Keratinocyte (primary cell): ENCODE measurements around the gene OR1S1. TPM values are rescaled to one million over a fixed set of nuclear protein-coding genes. Genes with fewer than 3 reads are reported as not detected.

Source experiments
- DNase-seq: peaks from one replicate; pipeline ENCODE4 v3.0.0-alpha.2; 2011; ENCODE audit warnings: low read depth, missing footprints, low spot score
- FAIRE-seq: peaks from 2 replicates; lab custom pipeline; 2011; peaks lifted over from hg19 to GRCh38; lab: Jason Lieb, UNC
- H2AFZ ChIP-seq: 2 replicates; pipeline ENCODE4 v1.6.0; 2012; ENCODE audit warnings: low read length, control low read depth, inconsistent platforms; ENCODE audit not compliant: control insufficient read depth
- H3K27ac ChIP-seq: 2 replicates; pipeline ENCODE4 v1.5.1; 2011; ENCODE audit warnings: low read length; ENCODE audit not compliant: control insufficient read depth, insufficient read depth
- H3K27me3 ChIP-seq: 3 replicates; pipeline ENCODE4 v1.6.0; 2011; ENCODE audit warnings: low read length; ENCODE audit not compliant: control insufficient read depth, insufficient read depth; ENCODE audit errors: extremely low read depth
- H3K36me3 ChIP-seq, 2 experiments: 2 replicates in 1 of 2; 3 replicates in 1 of 2; pipeline ENCODE4 v1.5.1; 2011; ENCODE audit warnings: low read length in 2 of 2, mild to moderate bottlenecking in 1 of 2; ENCODE audit not compliant: control insufficient read depth in 2 of 2, insufficient read depth in 2 of 2; ENCODE audit errors: extremely low read depth in 1 of 2
- H3K4me1 ChIP-seq: 3 replicates; pipeline ENCODE4 v1.5.1; 2011; ENCODE audit warnings: low read length; ENCODE audit not compliant: control insufficient read depth, insufficient read depth; ENCODE audit errors: extremely low read depth
- H3K4me2 ChIP-seq: 3 replicates; pipeline ENCODE4 v1.6.0; 2011; ENCODE audit warnings: low read depth, low read length; ENCODE audit not compliant: control insufficient read depth, insufficient read depth; ENCODE audit errors: extremely low read depth
- H3K4me3 ChIP-seq, 3 experiments: fragments of 200-600 bp in 1 of 3; sonication (generic) in 1 of 3; 2 replicates in 2 of 3; 3 replicates in 1 of 3; pipeline ENCODE4 v1.5.1; 2011 to 2016; ENCODE audit warnings: low read length in 3 of 3, mild to moderate bottlenecking in 3 of 3, control low read depth in 2 of 3, inconsistent platforms in 1 of 3, low read depth in 1 of 3, mixed read lengths in 1 of 3, mixed run types in 1 of 3, moderate library complexity in 1 of 3; ENCODE audit not compliant: control insufficient read depth in 2 of 3, insufficient read depth in 2 of 3; ENCODE audit errors: extremely low read depth in 1 of 3
- H3K79me2 ChIP-seq: 2 replicates; pipeline ENCODE4 v1.6.0; 2012; ENCODE audit warnings: low read length; ENCODE audit not compliant: control insufficient read depth, insufficient read depth
- H3K9ac ChIP-seq: 3 replicates; pipeline ENCODE4 v1.6.0; 2011; ENCODE audit warnings: low read length; ENCODE audit not compliant: control insufficient read depth, insufficient read depth; ENCODE audit errors: extremely low read depth
- H3K9me1 ChIP-seq: 3 replicates; pipeline ENCODE4 v1.6.0; 2011; ENCODE audit warnings: low read length; ENCODE audit not compliant: control insufficient read depth, insufficient read depth; ENCODE audit errors: extremely low read depth
- H3K9me3 ChIP-seq: 2 replicates; pipeline ENCODE4 v1.5.1; 2012; ENCODE audit warnings: low read depth, low read length; ENCODE audit not compliant: control insufficient read depth
- H4K20me1 ChIP-seq: 3 replicates; pipeline ENCODE4 v1.6.0; 2011; ENCODE audit warnings: low read length; ENCODE audit not compliant: control insufficient read depth, insufficient read depth; ENCODE audit errors: extremely low read depth
- CTCF ChIP-seq, 3 experiments: IDR thresholded peaks in 1 of 3; conservative IDR thresholded peaks in 1 of 3; optimal IDR thresholded peaks in 1 of 3; 2 replicates in 2 of 3; 3 replicates in 1 of 3; pipeline versions ENCODE3 to v1.5.1; 2011; ENCODE audit warnings: low read length in 3 of 3, mild to moderate bottlenecking in 3 of 3, moderate library complexity in 2 of 3, control low read depth in 1 of 3, inconsistent platforms in 1 of 3; ENCODE audit not compliant: insufficient read depth in 2 of 3; ENCODE audit errors: extremely low read depth in 1 of 3
- EZH2 ChIP-seq: IDR thresholded peaks from one replicate; pipeline ENCODE4 v1.6.1; 2012; ENCODE audit warnings: inconsistent platforms, mild to moderate bottlenecking, low read length, moderate library complexity
- dilution Hi-C: fragments of 300-500 bp; cut with MboI; formaldehyde crosslinking; loops from one replicate; pipeline ENCODE4 v1.7.0; 2020; ENCODE audit warnings: low sequenced_read_pairs; ENCODE audit not compliant: extremely low pct_ligation_motif_present
- polyA plus RNA-seq, 5 experiments: library from polyadenylated mRNA; depleted of rRNA in 3 of 5; stranded (reverse) in 3 of 5; stranded (forward) in 1 of 5; unstranded in 1 of 5; fragments of >200 nt; gene quantifications; 1 replicate in 1 of 5; 2 replicates in 3 of 5; 3 replicates in 1 of 5; pipeline versions ENCODE4 v1.2.1 to v1.2.3, GENCODE V29; 2011 to 2012; ENCODE audit warnings: missing spikeins in 2 of 5, low read depth in 1 of 5, low replicate concordance in 1 of 5

OR1S1 gene
- polyA plus RNA-seq, 1 donor (not counting 4 experiments of a cell fraction or from before 2014, with no cell fraction given) = not detected

DNA sequence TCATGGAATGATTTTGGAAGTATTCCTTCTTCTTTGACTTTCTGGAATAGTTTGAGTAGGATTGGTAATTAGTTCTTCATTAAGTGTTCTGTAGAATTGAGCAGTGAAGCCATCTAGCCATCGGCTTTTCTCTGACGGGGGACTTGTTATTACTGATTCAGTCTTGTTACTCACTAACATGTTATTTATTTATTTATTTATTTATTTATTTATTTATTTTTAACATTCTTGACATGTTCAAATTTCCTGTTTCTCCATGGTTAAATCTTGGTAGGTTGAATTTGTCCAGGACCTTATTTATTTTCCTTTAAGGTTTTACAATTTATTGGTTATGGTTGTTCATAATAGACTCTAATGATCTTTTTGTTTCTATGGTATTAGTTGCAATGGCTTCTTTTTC lies 31.4 kb downstream of the OR1S1 start:
- no peaks in the 10 kb centered on the region for H3K9me3 ChIP-seq
- no peak overlapping the region for H3K4me3 ChIP-seq
- H3K79me2 ChIP-seq = no peaks in the 10 kb centered on the region
- no peak overlapping the region for H3K9ac ChIP-seq
- FAIRE-seq (no peak), DNase-seq (no peak)
- H3K36me3 ChIP-seq = no peaks in the 10 kb centered on the region
- no peaks in the 10 kb centered on the region for H4K20me1 ChIP-seq
- H3K27me3 ChIP-seq = no peaks in the 10 kb centered on the region
- dilution Hi-C loops = no loop called here
- H3K27ac ChIP-seq = no peak overlapping the region
- no peaks in the 10 kb centered on the region for H3K9me1 ChIP-seq
- TF ChIP-seq CTCF (optimal IDR thresholded peaks at IDR 0.05 in 1 of 3, IDR thresholded peaks at IDR 0.05 in 1 of 3, conservative IDR thresholded peaks at IDR 0.05 in 1 of 3; ENCODE audit: extremely low read depth in 1 of 3, insufficient read depth in 2 of 3, low read length in 3 of 3) = no peak
- TF ChIP-seq EZH2 = no peak
- no peak overlapping the region for H3K4me2 ChIP-seq
- H2AFZ ChIP-seq = no peak overlapping the region
- H3K4me1 ChIP-seq = no peaks in the 10 kb centered on the region

- dilution Hi-C loops = no loop called here
- H3K4me3 ChIP-seq = no peak overlapping the region
- H4K20me1 ChIP-seq = no peaks in the 10 kb centered on the region
- H3K9ac ChIP-seq = no peak overlapping the region
- no peaks in the 10 kb centered on the region for H3K27me3 ChIP-seq
- FAIRE-seq (no peak), DNase-seq (no peak)
- no peaks in the 10 kb centered on the region for H3K79me2 ChIP-seq
- H3K4me1 ChIP-seq = no peaks in the 10 kb centered on the region
- TF ChIP-seq CTCF (optimal IDR thresholded peaks at IDR 0.05 in 1 of 3, IDR thresholded peaks at IDR 0.05 in 1 of 3, conservative IDR thresholded peaks at IDR 0.05 in 1 of 3; ENCODE audit: extremely low read depth in 1 of 3, insufficient read depth in 2 of 3, low read length in 3 of 3) (no peak), EZH2 (no peak)
- no peaks in the 10 kb centered on the region for H3K9me3 ChIP-seq
- H3K36me3 ChIP-seq = no peaks in the 10 kb centered on the region
- H3K4me2 ChIP-seq = no peak overlapping the region
- H2AFZ ChIP-seq = no peak overlapping the region
- no peaks in the 10 kb centered on the region for H3K9me1 ChIP-seq
- no peak overlapping the region for H3K27ac ChIP-seq
Measured at GRCh38 chr11:58254936-58255335, 42.4 kb downstream of the OR1S1 start.
